AG09309 (cell line): ENCODE data around the gene RSAD2.

Experiments
- DNase-seq: peaks from one replicate; pipeline ENCODE4 v3.0.0-alpha.2; 2010; ENCODE audit warnings: low read depth
- H3K4me3 ChIP-seq: 2 replicates; pipeline ENCODE4 v1.5.1; 2011; ENCODE audit warnings: mild to moderate bottlenecking, low read depth, low read length, moderate library complexity; ENCODE audit not compliant: control insufficient read depth
- TF ChIP-seq, protein P1 (sequence below): IDR thresholded peaks from 2 replicates; pipeline ENCODE4 v1.5.1; 2011; ENCODE audit warnings: mild to moderate bottlenecking, low read depth, low read length, inconsistent platforms; ENCODE audit not compliant: insufficient read depth, control insufficient read depth; ENCODE audit errors: missing control alignments

The RSAD2 gene

DNA sequence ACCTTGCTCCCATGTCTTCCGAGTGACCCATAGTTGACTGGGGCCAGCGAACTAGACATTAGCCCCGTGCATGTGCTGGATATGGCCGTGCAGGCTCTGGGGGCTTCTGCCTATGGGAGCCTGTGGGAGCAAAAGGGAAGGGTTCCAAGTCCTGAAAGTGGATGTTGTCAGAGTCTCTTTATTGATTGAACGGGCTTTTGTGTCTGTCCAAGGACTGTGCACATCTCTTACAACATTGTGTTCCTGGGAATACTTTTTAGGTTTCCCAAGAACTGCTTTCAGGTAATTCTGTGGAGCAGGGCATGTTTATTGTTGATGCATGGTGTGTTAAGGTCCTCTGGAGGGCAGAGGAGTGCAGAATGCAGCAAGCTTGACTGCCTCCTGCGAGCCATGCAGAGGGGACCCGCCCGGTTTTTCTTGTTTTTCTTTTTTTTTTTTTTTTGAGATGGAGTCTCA lies 44.7 kb downstream of the RSAD2 start:
- no peak for DNase-seq
- TF ChIP-seq, protein P1, sequence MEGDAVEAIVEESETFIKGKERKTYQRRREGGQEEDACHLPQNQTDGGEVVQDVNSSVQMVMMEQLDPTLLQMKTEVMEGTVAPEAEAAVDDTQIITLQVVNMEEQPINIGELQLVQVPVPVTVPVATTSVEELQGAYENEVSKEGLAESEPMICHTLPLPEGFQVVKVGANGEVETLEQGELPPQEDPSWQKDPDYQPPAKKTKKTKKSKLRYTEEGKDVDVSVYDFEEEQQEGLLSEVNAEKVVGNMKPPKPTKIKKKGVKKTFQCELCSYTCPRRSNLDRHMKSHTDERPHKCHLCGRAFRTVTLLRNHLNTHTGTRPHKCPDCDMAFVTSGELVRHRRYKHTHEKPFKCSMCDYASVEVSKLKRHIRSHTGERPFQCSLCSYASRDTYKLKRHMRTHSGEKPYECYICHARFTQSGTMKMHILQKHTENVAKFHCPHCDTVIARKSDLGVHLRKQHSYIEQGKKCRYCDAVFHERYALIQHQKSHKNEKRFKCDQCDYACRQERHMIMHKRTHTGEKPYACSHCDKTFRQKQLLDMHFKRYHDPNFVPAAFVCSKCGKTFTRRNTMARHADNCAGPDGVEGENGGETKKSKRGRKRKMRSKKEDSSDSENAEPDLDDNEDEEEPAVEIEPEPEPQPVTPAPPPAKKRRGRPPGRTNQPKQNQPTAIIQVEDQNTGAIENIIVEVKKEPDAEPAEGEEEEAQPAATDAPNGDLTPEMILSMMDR = no peak
- no peak overlapping the region for H3K4me3 ChIP-seq

DNA sequence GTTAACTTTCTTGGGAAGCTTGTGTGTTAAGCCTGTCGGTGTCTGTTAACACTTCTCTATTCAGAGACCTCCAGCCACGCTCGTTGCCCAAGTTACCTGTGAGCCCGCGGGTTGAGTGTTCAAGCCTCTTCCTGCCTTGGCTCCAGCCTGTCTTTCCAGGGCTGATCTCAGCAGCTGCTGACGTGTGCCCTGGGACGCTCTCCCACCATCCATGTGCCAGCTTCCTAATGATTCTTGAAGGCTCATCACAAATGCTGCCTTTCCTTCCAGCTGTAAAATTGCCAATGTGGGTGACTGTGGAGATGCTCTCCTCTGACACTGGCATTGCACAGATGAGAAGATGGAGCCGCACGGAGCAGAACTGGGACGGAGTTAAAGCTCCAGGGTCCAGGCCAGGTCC lies 45.7 kb downstream of the RSAD2 start:
- H3K4me3 ChIP-seq = no peak overlapping the region
- no peak for DNase-seq
- TF ChIP-seq, protein P1 = no peak

DNA sequence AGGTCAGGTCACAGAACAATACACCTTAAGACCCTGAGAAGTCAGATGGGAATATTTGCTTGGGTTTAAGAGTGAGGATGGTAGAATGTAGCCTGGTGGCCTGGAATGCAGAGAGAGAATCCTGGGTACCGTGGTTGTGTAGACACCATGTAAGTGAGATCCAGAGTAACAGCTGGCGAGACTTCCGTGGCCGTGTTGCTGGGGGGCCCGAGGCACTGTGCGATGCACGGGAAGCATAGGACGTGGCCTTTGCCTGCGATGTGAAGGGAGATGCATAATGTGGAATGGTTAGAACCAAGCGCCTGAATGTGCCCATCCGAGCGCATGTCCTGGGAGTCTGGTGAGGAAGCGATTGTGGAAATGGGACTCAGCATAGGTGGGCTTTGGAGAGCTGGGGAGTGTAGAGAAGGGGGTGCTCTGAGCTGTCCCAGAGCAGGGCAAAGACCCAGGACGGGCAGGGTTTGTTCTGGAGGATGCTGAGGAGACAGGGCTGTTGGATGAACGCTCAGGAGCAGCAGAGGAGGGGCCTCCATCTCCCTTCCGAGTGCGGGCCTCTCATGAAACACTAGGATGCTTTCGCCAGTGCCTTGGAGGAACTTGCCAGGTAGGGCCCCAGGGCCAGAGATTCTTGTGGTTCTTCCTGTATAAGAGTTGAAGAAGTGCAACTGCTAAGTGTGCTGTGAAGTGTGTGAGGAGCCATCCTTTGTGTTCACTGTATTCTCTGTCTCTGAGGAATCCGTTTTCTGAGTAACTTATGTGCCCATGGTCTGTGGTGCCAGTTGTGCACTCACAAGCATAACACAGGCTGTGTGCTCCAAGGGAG lies 46.7 kb downstream of the RSAD2 start:
- DNase-seq = no peak
- H3K4me3 ChIP-seq = no peak overlapping the region

DNA sequence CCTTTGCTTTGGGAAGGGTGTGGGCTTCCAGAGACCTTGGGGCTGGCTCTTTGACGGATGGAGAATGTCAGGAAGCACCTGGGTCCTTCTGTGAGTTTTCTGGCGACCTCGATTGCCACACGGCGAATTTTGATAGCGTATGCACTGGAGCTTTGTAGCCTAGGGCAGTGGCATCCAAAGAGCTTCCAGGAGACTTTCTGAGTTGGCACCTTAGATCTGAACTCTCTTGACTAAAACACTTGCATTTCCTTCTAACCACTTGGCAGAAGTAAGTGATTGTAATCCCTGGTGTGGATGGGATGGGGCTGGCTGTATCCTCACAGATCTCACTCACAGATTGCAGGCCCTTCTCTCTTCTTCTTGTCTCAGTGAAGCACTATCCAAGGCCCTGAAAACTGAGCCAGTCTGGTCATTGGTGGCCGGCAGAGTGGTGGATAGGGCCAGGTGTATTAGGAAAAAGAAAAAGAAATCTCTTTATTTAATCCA lies 47.4 kb downstream of the RSAD2 start:
- DNase-seq = no peak
- no peak overlapping the region for H3K4me3 ChIP-seq
- TF ChIP-seq, protein P1 = no peak

More for the DNA sequence above, 46.7 kb downstream of the RSAD2 start:
- TF ChIP-seq, protein P1 = no peak

DNA sequence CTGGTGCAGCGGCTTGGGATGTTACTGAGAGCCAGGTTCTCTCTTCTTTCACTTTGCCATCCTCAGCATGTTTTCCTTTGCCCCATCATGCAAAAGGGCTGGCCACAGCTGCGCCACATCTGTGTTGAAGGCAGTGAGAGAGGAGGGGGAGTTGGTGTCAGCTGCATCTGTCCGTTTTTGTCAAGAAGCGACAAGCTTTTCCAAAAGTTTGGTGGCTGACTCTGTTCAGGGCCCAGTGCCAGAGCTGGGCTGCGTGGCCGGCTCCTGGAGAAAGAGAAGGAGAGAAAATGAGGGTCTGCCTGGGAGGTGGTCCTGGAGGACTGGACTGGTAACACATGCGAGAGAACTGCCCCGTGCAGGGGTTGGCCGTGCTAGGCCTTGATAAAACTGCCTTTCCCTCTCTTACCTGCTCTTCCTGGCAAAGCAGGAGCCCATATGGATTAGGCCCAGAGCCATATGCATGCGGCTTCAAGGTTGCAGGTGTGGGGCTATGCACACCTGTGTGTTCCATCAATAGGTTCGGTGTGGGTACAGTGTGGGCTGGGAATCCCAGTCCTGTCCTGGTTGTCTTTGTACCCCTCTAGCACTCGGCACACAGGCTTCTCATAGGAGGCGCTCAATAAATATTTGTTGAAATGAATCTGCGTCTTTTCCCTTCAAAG lies 48.6 kb downstream of the RSAD2 start:
- H3K4me3 ChIP-seq = no peak overlapping the region
- TF ChIP-seq, protein P1 = no peak
- DNase-seq = no peak

DNA sequence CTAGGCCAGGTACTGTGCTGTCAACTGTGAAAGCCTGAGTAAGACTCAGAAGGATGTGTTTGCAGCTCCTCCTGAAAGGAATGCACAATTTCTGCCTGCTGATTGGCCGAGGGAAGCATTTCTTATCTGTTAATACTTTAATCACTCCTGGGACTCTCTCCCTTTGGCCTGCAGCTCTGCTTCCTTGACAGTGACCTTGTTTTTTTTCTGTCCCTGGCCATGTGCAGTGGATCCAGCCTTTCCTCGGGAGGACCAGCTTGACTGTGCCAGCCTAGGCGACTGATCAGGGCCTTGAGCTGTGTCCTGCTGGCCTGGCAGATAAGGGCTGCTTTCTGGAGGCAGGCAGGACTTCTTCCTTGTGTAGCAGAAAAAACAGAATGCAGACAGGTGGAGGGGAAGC lies 49.6 kb downstream of the RSAD2 start:
- TF ChIP-seq, protein P1 = no peak
- DNase-seq = no peak
- H3K4me3 ChIP-seq = no peak overlapping the region
